GM23248 (cell line): ENCODE data around the gene DGKH. TPM values are rescaled to one million over a fixed set of nuclear protein-coding genes. Genes with fewer than 3 reads are reported as not detected.

Experiments used
- DNase-seq: peaks from one replicate; pipeline ENCODE4 v3.0.0-alpha.2; 2015
- H2AFZ ChIP-seq: fragments of 200-600 bp; sonication (generic); 2 replicates; pipeline ENCODE4 v1.6.1; 2016; ENCODE audit warnings: antibody characterized with exemption
- H3F3A ChIP-seq: fragments of 200-600 bp; sonication (generic); 2 replicates; pipeline ENCODE4 v1.6.1; 2016; ENCODE audit warnings: mild to moderate bottlenecking, antibody characterized with exemption, mixed run types; ENCODE audit not compliant: insufficient read depth
- H3K27ac ChIP-seq: fragments of 200-600 bp; sonication (generic); 2 replicates; pipeline ENCODE4 v1.5.1; 2016; ENCODE audit warnings: mild to moderate bottlenecking
- H3K27me3 ChIP-seq: fragments of 200-600 bp; sonication (generic); replicated peaks from 2 replicates; pipeline ENCODE4 v1.6.1; 2016; ENCODE audit warnings: mild to moderate bottlenecking; ENCODE audit not compliant: insufficient read depth
- H3K36me3 ChIP-seq: fragments of 200-600 bp; sonication (generic); 2 replicates; pipeline ENCODE4 v1.6.1; 2016; ENCODE audit warnings: low read depth, mild to moderate bottlenecking
- H3K4me1 ChIP-seq: fragments of 200-600 bp; sonication (generic); 2 replicates; pipeline ENCODE4 v1.6.1; 2016; ENCODE audit warnings: mild to moderate bottlenecking; ENCODE audit not compliant: insufficient read depth
- H3K4me2 ChIP-seq: fragments of 200-600 bp; sonication (generic); one replicate; pipeline ENCODE4 v1.6.1; 2016; ENCODE audit warnings: mild to moderate bottlenecking; ENCODE audit not compliant: unreplicated experiment
- H3K4me3 ChIP-seq: fragments of 200-600 bp; sonication (generic); 2 replicates; pipeline ENCODE4 v1.5.1; 2016; ENCODE audit warnings: mild to moderate bottlenecking
- H3K79me2 ChIP-seq: fragments of 200-600 bp; sonication (generic); 2 replicates; pipeline ENCODE4 v1.6.1; 2016; ENCODE audit warnings: mild to moderate bottlenecking; ENCODE audit not compliant: insufficient read depth
- H3K9ac ChIP-seq: fragments of 200-600 bp; sonication (generic); 2 replicates; pipeline ENCODE4 v1.6.1; 2016; ENCODE audit warnings: mild to moderate bottlenecking
- H3K9me2 ChIP-seq: fragments of 200-600 bp; sonication (generic); 2 replicates; pipeline ENCODE4 v1.6.1; 2016; ENCODE audit warnings: mixed run types, mild to moderate bottlenecking, moderate library complexity; ENCODE audit not compliant: insufficient read depth
- H3K9me3 ChIP-seq: fragments of 200-600 bp; sonication (generic); one replicate; pipeline ENCODE4 v1.6.1; 2017; ENCODE audit warnings: low read depth
- H4K20me1 ChIP-seq: fragments of 200-600 bp; sonication (generic); 2 replicates; pipeline ENCODE4 v1.6.0; 2016; ENCODE audit not compliant: insufficient read depth
- EZH2 ChIP-seq: fragments of 200-600 bp; sonication (generic); IDR thresholded peaks from 2 replicates; pipeline ENCODE4 v1.6.1; 2018; ENCODE audit warnings: antibody characterized with exemption, mild to moderate bottlenecking; ENCODE audit not compliant: insufficient read depth, poor library complexity, severe bottlenecking
- EZH2phosphoT487 ChIP-seq: fragments of 200-600 bp; sonication (generic); IDR thresholded peaks from 2 replicates; pipeline ENCODE4 v1.6.1; 2018; ENCODE audit warnings: antibody characterized with exemption, moderate library complexity, mild to moderate bottlenecking, low read depth; ENCODE audit not compliant: insufficient read depth
- WGBS, 2 experiments: methylation state at CpG; one replicate each; pipeline ENCODE4 v1.1.6; 2015 to 2017; ENCODE audit warnings: low lambda C conversion rate in 2 of 2, low coverage in 1 of 2; ENCODE audit errors: missing lambda C conversion rate in 2 of 2; 5-methylcytosine and 5-hydroxymethylcytosine counted together
- in situ Hi-C: fragments of 300-500 bp; cut with MboI; formaldehyde crosslinking; loops from 2 replicates; pipeline ENCODE4 v1.15.0; 2020
- polyA plus RNA-seq: library from polyadenylated mRNA; unstranded; fragments of >200 nt; fragmentation: Nextera tagmentation; extraction: Ambion mirVana; gene quantifications from 2 replicates; pipeline ENCODE4 v1.2.1, GENCODE V29; 2016
- total RNA-seq: library from RNA; depleted of rRNA; stranded (reverse); fragments of >200 nt; shearing (Covaris generic); gene quantifications from 2 replicates; pipeline ENCODE4 v1.2.3, GENCODE V29; 2014

DGKH gene
- total and polyA plus RNA-seq, 2 experiments from 2014 or later: 1.4 to 7.1 TPM

DNA sequence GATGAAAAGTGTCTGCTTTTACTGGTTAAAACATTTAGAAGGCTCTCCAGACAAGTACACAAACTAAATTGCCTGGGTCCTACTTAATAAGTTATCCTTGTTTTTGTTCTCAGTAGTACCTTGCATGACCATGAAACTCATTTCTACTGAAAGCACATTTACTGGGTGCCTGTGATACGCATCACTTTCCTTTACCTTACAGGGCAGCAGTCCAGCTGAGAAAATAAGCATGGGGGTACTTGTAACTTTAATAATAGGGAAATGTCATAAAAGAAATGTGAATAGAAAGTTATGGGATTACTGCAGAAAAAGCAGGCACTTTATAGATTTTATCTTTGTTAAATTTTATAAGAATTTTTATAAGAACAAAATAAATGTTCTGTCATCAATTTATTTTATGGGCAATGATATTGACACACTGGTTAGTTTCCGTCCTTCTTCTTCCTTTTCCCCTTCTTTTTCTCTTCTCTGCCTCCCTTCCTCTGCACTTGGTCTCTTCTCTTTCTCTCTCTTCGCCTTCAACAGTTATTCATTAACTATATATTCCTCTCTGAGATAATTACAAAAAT lies 116.2 kb downstream of the DGKH start:
- no peak for DNase-seq
- H3K9ac ChIP-seq: no peak overlapping the region
- H3K36me3 ChIP-seq: peaks cover 46% of the 10 kb centered on the region
- H3K9me2 ChIP-seq: no peaks in the 10 kb centered on the region
- no peaks in the 10 kb centered on the region for H3K79me2 ChIP-seq
- H3K4me1 ChIP-seq: no peaks in the 10 kb centered on the region
- in situ Hi-C loops: no loop called here
- H3K27me3 ChIP-seq: no peaks in the 10 kb centered on the region
- H3K9me3 ChIP-seq: no peaks in the 10 kb centered on the region
- H4K20me1 ChIP-seq: no peaks in the 10 kb centered on the region
- no peak overlapping the region for H3K27ac ChIP-seq
- TF ChIP-seq EZH2 (no peak), EZH2phosphoT487 (no peak)
- no peak overlapping the region for H2AFZ ChIP-seq
- no peak overlapping the region for H3K4me2 ChIP-seq
- H3F3A ChIP-seq: no peaks in the 10 kb centered on the region
- no peak overlapping the region for H3K4me3 ChIP-seq
- WGBS, 2 experiments: 97 to 100% methylated on average over 3 of the region's 3 CpGs

- H2AFZ ChIP-seq: no peak overlapping the region
- in situ Hi-C loops: no loop called here
- no peak for TF ChIP-seq EZH2
Observed at GRCh38 chr13:42168496-42168895, 120.0 kb downstream of the DGKH start.

GRCh38 chr13:42170029-42170428 lies 121.6 kb downstream of the DGKH start:
- Histone ChIP-seq H3K9ac (no peak overlapping the region), H3K4me2 (no peak overlapping the region), H3K27ac (no peak overlapping the region), H3K27me3 (no peaks in the 10 kb centered on the region), H3K9me3 (no peaks in the 10 kb centered on the region), H4K20me1 (no peaks in the 10 kb centered on the region), H2AFZ (no peak overlapping the region), H3K9me2 (no peaks in the 10 kb centered on the region), H3K4me1 (no peaks in the 10 kb centered on the region), H3F3A (no peaks in the 10 kb centered on the region), H3K4me3 (no peak overlapping the region), H3K79me2 (no peaks in the 10 kb centered on the region), H3K36me3 (peaks cover 20% of the 10 kb centered on the region)
- 90 to 93% methylated on average over 5 of the region's 5 CpGs for WGBS, 2 experiments
- no peak for DNase-seq
- TF ChIP-seq EZH2 (no peak), EZH2phosphoT487 (no peak)
- in situ Hi-C loops: no loop called here

More at GRCh38 chr13:42168496-42168895, 120.0 kb downstream of the DGKH start:
- DNase-seq: no peak
- 97 to 100% methylated on average over 4 of the region's 4 CpGs for WGBS, 2 experiments
- Histone ChIP-seq H3F3A (no peaks in the 10 kb centered on the region), H3K4me2 (no peak overlapping the region), H3K9me2 (no peaks in the 10 kb centered on the region), H3K9me3 (no peaks in the 10 kb centered on the region), H3K27me3 (no peaks in the 10 kb centered on the region), H3K36me3 (peaks cover 25% of the 10 kb centered on the region), H3K4me1 (no peaks in the 10 kb centered on the region), H3K27ac (no peak overlapping the region), H3K4me3 (no peak overlapping the region), H3K79me2 (no peaks in the 10 kb centered on the region), H4K20me1 (no peaks in the 10 kb centered on the region), H3K9ac (no peak overlapping the region)

DNA sequence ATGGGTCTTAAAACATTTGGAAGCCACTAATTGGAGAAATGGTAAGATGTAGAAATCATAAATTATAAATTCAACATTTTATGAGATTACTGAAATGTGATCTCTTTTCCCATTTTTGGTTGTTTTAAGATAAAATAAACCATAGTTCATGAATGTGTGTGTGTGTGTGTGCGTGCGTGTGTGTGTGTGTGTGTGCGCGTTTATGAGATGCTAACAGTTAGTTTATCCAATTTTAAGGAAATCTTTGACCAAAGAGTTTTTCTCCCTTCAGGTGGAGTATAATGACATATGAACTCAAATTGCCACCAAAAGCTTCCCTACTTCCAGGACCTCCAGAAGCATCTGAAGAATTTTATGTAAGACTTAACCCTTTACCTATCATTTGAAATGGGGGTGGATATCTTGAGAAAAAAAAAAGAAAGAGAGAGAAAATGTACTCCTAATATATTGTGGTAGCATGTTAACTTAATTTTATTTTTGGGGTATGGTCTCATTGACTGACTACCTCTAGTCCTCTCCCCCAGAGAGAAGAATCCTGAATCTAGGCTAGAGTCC lies 125.4 kb downstream of the DGKH start:
- no peaks in the 10 kb centered on the region for H3K4me1 ChIP-seq
- no peaks in the 10 kb centered on the region for H3K9me3 ChIP-seq
- no peak overlapping the region for H3K9ac ChIP-seq
- no peaks in the 10 kb centered on the region for H3K79me2 ChIP-seq
- DNase-seq: no peak
- in situ Hi-C loops: no loop called here
- no peaks in the 10 kb centered on the region for H4K20me1 ChIP-seq
- H3K36me3 ChIP-seq: peaks cover 22% of the 10 kb centered on the region
- no peaks in the 10 kb centered on the region for H3K27me3 ChIP-seq
- no peak overlapping the region for H3K4me2 ChIP-seq
- H3K27ac ChIP-seq: no peak overlapping the region
- no peak overlapping the region for H2AFZ ChIP-seq
- no peak overlapping the region for H3K4me3 ChIP-seq
- 86 to 94% methylated on average over 4 of the region's 4 CpGs for WGBS, 2 experiments
- H3K9me2 ChIP-seq: no peaks in the 10 kb centered on the region
- TF ChIP-seq EZH2phosphoT487: no peak
- TF ChIP-seq EZH2: no peak
- no peaks in the 10 kb centered on the region for H3F3A ChIP-seq
